Activated effector memory CD4-positive, alpha-beta T cell treated with Interleukin-2 at 50 U/mL for 16 hours (primary cell): ENCODE measurements around the gene ATP8B1.
"Not testable (repeated sequence)": the region's sequence is repeated elsewhere in the genome, so short reads cannot be mapped to it uniquely, and the experiment has no call there.

ENCODE experiments used
- DNase-seq: peaks from one replicate; pipeline ENCODE4 v3.0.0-alpha.2; 2020

Gene ATP8B1

GRCh38 chr18:57803103-57803969, at the start of gene ATP8B1:
TSS of gene ATP8B1 (minus strand) at chr18:57803315. CDS start at chr18:57731807, 71,508 bp downstream.
- DNase-seq, result no peak

- no peak for DNase-seq
Measured at GRCh38 chr18:57850063-57850462, 46.9 kb upstream of the ATP8B1 start.

GRCh38 chr18:57848374-57848773, 45.3 kb upstream of the ATP8B1 start:
- not testable (repeated sequence) for DNase-seq

GRCh38 chr18:57847431-57847830, 44.3 kb upstream of the ATP8B1 start:
- DNase-seq, result not testable (repeated sequence)

GRCh38 chr18:57846258-57846657, 43.1 kb upstream of the ATP8B1 start:
- DNase-seq, result no peak

- no peak for DNase-seq
Measured at GRCh38 chr18:57845605-57846074, 42.5 kb upstream of the ATP8B1 start.

GRCh38 chr18:57844319-57844718, 41.2 kb upstream of the ATP8B1 start:
- no peak for DNase-seq

GRCh38 chr18:57843386-57843785, 40.3 kb upstream of the ATP8B1 start:
- no peak for DNase-seq

- DNase-seq, result no peak
Measured at GRCh38 chr18:57841568-57841967, 38.5 kb upstream of the ATP8B1 start.

GRCh38 chr18:57839942-57840381, 36.8 kb upstream of the ATP8B1 start:
- no peak for DNase-seq

- DNase-seq, result no peak
Measured at GRCh38 chr18:57837917-57838548, 34.9 kb upstream of the ATP8B1 start.

- DNase-seq, result no peak
Measured at GRCh38 chr18:57836557-57836956, 33.4 kb upstream of the ATP8B1 start.

GRCh38 chr18:57835904-57836303, 32.8 kb upstream of the ATP8B1 start:
- no peak for DNase-seq

- no peak for DNase-seq
Measured at GRCh38 chr18:57834616-57835015, 31.5 kb upstream of the ATP8B1 start.

GRCh38 chr18:57833441-57834101, 30.5 kb upstream of the ATP8B1 start:
- no peak for DNase-seq

GRCh38 chr18:57832730-57833129, 29.6 kb upstream of the ATP8B1 start:
- no peak for DNase-seq

- no peak for DNase-seq
Measured at GRCh38 chr18:57831597-57832377, 28.7 kb upstream of the ATP8B1 start.

- DNase-seq, result no peak
Measured at GRCh38 chr18:57827646-57828045, 24.5 kb upstream of the ATP8B1 start.

GRCh38 chr18:57826252-57826651, 23.1 kb upstream of the ATP8B1 start:
- no peak for DNase-seq

- not testable (repeated sequence) for DNase-seq
Measured at GRCh38 chr18:57820583-57820982, 17.5 kb upstream of the ATP8B1 start.

- no peak for DNase-seq
Measured at GRCh38 chr18:57819671-57820460, 16.8 kb upstream of the ATP8B1 start.

- DNase-seq, result no peak
Measured at GRCh38 chr18:57819119-57819518, 16.0 kb upstream of the ATP8B1 start.
